ENCODE results near the gene LYL1.

LYL1 gene

DNA sequence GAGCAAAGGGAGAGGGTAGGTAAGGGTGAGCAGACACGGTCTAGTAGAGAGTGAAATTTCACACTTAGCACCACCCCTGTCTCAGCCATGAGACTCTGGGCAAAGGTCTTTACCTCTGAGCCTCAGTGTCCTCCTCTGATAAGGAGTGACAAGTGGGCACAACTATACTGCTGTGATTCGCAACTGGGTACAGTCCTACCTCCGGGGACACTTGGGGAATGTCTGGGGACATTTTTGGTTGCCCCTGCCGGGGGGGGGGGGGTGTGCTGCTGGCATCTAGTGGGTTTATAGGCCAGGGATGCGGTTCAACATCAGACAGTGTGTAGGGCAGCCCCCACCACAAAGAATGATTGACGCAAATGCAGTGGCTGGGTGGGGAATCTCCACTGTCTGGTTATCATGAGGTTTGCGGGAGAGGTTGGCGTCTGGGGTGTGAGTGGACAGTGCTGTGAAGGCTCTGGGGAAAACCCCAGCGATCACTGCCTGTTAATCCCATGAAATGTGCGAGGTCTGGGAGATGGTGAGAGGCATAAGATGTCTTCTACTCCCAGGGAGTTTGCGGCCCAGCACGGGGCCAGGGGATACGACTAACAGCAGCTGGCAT, 19.7 kb upstream of the LYL1 start:
- Histone ChIP-seq H3K27ac (replicated peaks) (no peak overlapping the region), H3K27me3 (ENCODE audit: insufficient read depth, poor library complexity, severe bottlenecking) (no peaks in the 10 kb centered on the region), H3K4me3 (replicated peaks; ENCODE audit: insufficient read depth, low read length) (no peak overlapping the region)
- DNase-seq (ENCODE audit: low read depth in 1 of 2, low spot score in 1 of 2) = no peak
- TF ChIP-seq CTCF (IDR thresholded peaks at IDR 0.05; ENCODE audit: insufficient read depth, low read length) = no peak
- no peak for TF ChIP-seq SPI1 (IDR thresholded peaks at IDR 0.05; ENCODE audit: borderline replicate concordance, low read depth)
- TF ChIP-seq, protein P1, sequence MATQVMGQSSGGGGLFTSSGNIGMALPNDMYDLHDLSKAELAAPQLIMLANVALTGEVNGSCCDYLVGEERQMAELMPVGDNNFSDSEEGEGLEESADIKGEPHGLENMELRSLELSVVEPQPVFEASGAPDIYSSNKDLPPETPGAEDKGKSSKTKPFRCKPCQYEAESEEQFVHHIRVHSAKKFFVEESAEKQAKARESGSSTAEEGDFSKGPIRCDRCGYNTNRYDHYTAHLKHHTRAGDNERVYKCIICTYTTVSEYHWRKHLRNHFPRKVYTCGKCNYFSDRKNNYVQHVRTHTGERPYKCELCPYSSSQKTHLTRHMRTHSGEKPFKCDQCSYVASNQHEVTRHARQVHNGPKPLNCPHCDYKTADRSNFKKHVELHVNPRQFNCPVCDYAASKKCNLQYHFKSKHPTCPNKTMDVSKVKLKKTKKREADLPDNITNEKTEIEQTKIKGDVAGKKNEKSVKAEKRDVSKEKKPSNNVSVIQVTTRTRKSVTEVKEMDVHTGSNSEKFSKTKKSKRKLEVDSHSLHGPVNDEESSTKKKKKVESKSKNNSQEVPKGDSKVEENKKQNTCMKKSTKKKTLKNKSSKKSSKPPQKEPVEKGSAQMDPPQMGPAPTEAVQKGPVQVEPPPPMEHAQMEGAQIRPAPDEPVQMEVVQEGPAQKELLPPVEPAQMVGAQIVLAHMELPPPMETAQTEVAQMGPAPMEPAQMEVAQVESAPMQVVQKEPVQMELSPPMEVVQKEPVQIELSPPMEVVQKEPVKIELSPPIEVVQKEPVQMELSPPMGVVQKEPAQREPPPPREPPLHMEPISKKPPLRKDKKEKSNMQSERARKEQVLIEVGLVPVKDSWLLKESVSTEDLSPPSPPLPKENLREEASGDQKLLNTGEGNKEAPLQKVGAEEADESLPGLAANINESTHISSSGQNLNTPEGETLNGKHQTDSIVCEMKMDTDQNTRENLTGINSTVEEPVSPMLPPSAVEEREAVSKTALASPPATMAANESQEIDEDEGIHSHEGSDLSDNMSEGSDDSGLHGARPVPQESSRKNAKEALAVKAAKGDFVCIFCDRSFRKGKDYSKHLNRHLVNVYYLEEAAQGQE (IDR thresholded peaks at IDR 0.05; ENCODE audit: insufficient replicate concordance, low read depth) = no peak
- no peak for TF ChIP-seq GABPA (IDR thresholded peaks at IDR 0.05; ENCODE audit: low read depth)
- no peak; the same call in 1 of the 2 replicates for TF ChIP-seq POLR2AphosphoS5 (IDR thresholded peaks at IDR 0.05; ENCODE audit: low read depth)

- no peak overlapping the region for H3K4me3 ChIP-seq (replicated peaks; ENCODE audit: insufficient read depth, low read length)
- DNase-seq (ENCODE audit: low read depth in 1 of 2, low spot score in 1 of 2) = no peak
- no peaks in the 10 kb centered on the region for H3K27me3 ChIP-seq (ENCODE audit: insufficient read depth, poor library complexity, severe bottlenecking)
- TF ChIP-seq, protein P1 (IDR thresholded peaks at IDR 0.05; ENCODE audit: insufficient replicate concordance, low read depth) = no peak
- TF ChIP-seq POLR2AphosphoS5 (IDR thresholded peaks at IDR 0.05; ENCODE audit: low read depth) (no peak; the same call in 1 of the 2 replicates), SPI1 (IDR thresholded peaks at IDR 0.05; ENCODE audit: borderline replicate concordance, low read depth) (no peak), CTCF (IDR thresholded peaks at IDR 0.05; ENCODE audit: insufficient read depth, low read length) (no peak), GABPA (IDR thresholded peaks at IDR 0.05; ENCODE audit: low read depth) (no peak)
- H3K27ac ChIP-seq (replicated peaks) = no peak overlapping the region
These were observed 19.1 kb upstream of the LYL1 start for GRCh38 chr19:13121551-13122274.

GRCh38 chr19:13120817-13121216, 18.2 kb upstream of the LYL1 start:
- H3K27me3 ChIP-seq (ENCODE audit: insufficient read depth, poor library complexity, severe bottlenecking) = no peaks in the 10 kb centered on the region
- TF ChIP-seq, protein P1 (IDR thresholded peaks at IDR 0.05; ENCODE audit: insufficient replicate concordance, low read depth) = no peak
- H3K4me3 ChIP-seq (replicated peaks; ENCODE audit: insufficient read depth, low read length) = no peak overlapping the region
- no peak overlapping the region for H3K27ac ChIP-seq (replicated peaks)
- DNase-seq (ENCODE audit: low read depth in 1 of 2, low spot score in 1 of 2) = no peak

All from HL-60 (cell line).